Activated CD4-positive, alpha-beta T cell treated with anti-CD3 and anti-CD28 coated beads, Interleukin-2, amount 50 U/mL, for 4 hours (primary cell): Measurements from ENCODE around the gene GMIP.
A peak's percentile ranks its signal among the peaks of the same experiment; 100 is the strongest.

ENCODE experiments used
- DNase-seq, 2 experiments: peaks; one replicate each; pipeline ENCODE4 v3.0.0-alpha.2; 2020

GMIP gene

GRCh38 chr19:19659646-19660245, 16.3 kb upstream of the GMIP start:
- no peak for DNase-seq

- no peak for DNase-seq
Measured at GRCh38 chr19:19657397-19657783, 13.9 kb upstream of the GMIP start.

- no peak for DNase-seq
Measured at GRCh38 chr19:19656451-19657396, 13.3 kb upstream of the GMIP start.

GRCh38 chr19:19655641-19656343, 12.3 kb upstream of the GMIP start:
- no peak for DNase-seq

GRCh38 chr19:19655051-19655594, 11.7 kb upstream of the GMIP start:
- DNase-seq = no peak

GRCh38 chr19:19654441-19654840, 11.0 kb upstream of the GMIP start:
- no peak for DNase-seq

GRCh38 chr19:19653597-19654147, 10.2 kb upstream of the GMIP start:
- no peak for DNase-seq

GRCh38 chr19:19652482-19653295, 9.2 kb upstream of the GMIP start:
- DNase-seq = no peak

GRCh38 chr19:19651076-19651475, 7.6 kb upstream of the GMIP start:
- no peak for DNase-seq

- no peak for DNase-seq
Measured at GRCh38 chr19:19650331-19650730, 6.9 kb upstream of the GMIP start.

GRCh38 chr19:19649580-19649995, 6.1 kb upstream of the GMIP start:
- no peak for DNase-seq

- no peak for DNase-seq
Measured at GRCh38 chr19:19649155-19649554, 5.7 kb upstream of the GMIP start.

- DNase-seq = no peak
Measured at GRCh38 chr19:19647037-19647835, 3.8 kb upstream of the GMIP start.

- no peak for DNase-seq
Measured at GRCh38 chr19:19645233-19645870, 1.9 kb upstream of the GMIP start.

- no peak for DNase-seq
Measured at GRCh38 chr19:19644054-19644388, 564 bp upstream of the GMIP start.

GRCh38 chr19:19642506-19643157, 825 bp downstream of the GMIP start:
- peak; percentile 32 to 47 for DNase-seq

- no peak for DNase-seq
Measured at GRCh38 chr19:19637523-19638251, 5.8 kb downstream of the GMIP start.

- no peak for DNase-seq
Measured at GRCh38 chr19:19637186-19637522, 6.3 kb downstream of the GMIP start.

- DNase-seq = no peak
Measured at GRCh38 chr19:19636573-19637185, 6.8 kb downstream of the GMIP start.
